Lower leg skin (tissue), 4 donors: ENCODE results near the gene MBOAT7. TPM values are rescaled to one million over a fixed set of nuclear protein-coding genes. Genes with fewer than 3 reads are reported as not detected.
"Not testable (repeated sequence)": the region's sequence is repeated elsewhere in the genome, so short reads cannot be mapped to it uniquely, and the experiment has no call there.

Experiments used
- DNase-seq, 2 donors: peaks; one replicate each; pipeline ENCODE4 v3.0.0-alpha.2; 2019; ENCODE audit warnings: low spot score in 2 of 2
- H3K4me3 ChIP-seq: fragments of 200-600 bp; sonication (generic); 2 replicates; pipeline ENCODE4 v1.5.1; 2017; ENCODE audit warnings: mild to moderate bottlenecking, low read depth; ENCODE audit not compliant: poor library complexity, severe bottlenecking
- POLR2A ChIP-seq, 2 donors: fragments of 450-650 bp; IDR thresholded peaks; one replicate each; pipeline ENCODE4 v1.6.1; 2016 to 2017; ENCODE audit warnings: antibody characterized with exemption in 2 of 2, mild to moderate bottlenecking in 1 of 2, moderate library complexity in 1 of 2
- WGBS, 2 donors: methylation state at CpG; one replicate each; pipeline ENCODE4 v1.1.5; 2018; 5-methylcytosine and 5-hydroxymethylcytosine counted together
- intact Hi-C: fragments of 100-400 bp; cut with DNase I; formaldehyde crosslinking; loops from one replicate; pipeline ENCODE4 v1.15.0; 2023; ENCODE audit warnings: low total_unique reads
- total RNA-seq, 4 donors: library from RNA; depleted of rRNA; stranded (reverse); fragments of >200 nt; gene quantifications; one replicate each; pipeline ENCODE4 v1.1.0, GENCODE V29; 2016
- TF ChIP-seq, protein P1 (sequence below), 3 donors: fragments of 450-650 bp; IDR thresholded peaks; one replicate each; pipeline ENCODE4 v1.5.1; 2016; ENCODE audit warnings: antibody characterized with exemption in 3 of 3, mild to moderate bottlenecking in 3 of 3, moderate library complexity in 2 of 3

MBOAT7 gene
- total RNA-seq, 4 donors from 2014 or later, result 57.4 to 117 (median 62.2) TPM

DNA sequence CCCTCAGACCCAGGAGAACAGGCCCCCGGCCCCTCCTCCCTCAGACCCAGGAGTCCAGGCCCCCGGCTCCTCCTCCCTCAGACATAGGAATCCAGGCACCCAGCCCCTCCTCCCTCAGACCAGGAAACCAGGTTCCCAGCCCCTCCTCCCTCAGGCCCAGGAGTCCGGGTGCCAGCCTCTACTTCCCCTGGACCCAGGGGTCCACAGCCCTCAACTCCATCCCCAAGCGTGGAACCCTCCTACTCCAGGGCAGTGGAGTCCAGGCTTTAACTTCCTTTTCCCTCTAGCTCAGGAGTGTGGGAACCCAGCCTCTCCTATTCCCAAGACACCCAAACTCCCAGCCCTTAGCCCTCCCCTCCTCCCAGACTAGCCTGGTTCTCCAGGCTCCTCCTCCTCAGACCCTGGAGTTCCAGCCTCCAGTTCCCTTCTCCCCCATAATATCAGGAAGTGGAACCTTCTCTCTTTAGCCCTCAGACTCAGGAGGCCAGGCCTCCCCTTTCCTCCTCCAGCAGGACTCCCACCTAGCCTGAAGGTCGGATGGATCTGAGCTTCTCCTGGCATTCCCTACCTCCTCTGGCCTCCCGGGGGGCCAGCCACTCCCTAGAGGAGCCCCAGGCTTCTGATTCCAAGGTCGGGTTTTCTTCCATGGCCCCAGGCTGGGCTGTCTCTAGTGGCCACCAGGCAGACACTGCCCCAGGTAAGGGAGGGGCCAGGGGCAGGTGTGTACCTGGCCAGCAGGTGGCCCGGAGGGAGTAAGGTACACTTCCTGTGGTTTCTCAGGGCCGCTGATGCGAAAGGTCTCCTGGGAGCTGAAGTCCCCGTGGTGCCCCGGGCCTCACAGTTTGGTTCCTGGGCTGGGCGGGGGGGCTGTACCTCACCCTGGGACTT lies 16.7 kb downstream of the MBOAT7 start, which contains the start of gene TMC4:
Gene TMC4, minus strand, starts transcription at position 690 of the 888 bp plus-strand sequence. Its CDS starts 43 bp downstream, at position 647.
- no peak for DNase-seq
- WGBS, 2 donors, result 14 to 20% methylated on average over 10 to 12 of the region's 13 CpGs
- no peak for TF ChIP-seq POLR2A (IDR thresholded peaks at IDR 0.05)
- TF ChIP-seq, protein P1, sequence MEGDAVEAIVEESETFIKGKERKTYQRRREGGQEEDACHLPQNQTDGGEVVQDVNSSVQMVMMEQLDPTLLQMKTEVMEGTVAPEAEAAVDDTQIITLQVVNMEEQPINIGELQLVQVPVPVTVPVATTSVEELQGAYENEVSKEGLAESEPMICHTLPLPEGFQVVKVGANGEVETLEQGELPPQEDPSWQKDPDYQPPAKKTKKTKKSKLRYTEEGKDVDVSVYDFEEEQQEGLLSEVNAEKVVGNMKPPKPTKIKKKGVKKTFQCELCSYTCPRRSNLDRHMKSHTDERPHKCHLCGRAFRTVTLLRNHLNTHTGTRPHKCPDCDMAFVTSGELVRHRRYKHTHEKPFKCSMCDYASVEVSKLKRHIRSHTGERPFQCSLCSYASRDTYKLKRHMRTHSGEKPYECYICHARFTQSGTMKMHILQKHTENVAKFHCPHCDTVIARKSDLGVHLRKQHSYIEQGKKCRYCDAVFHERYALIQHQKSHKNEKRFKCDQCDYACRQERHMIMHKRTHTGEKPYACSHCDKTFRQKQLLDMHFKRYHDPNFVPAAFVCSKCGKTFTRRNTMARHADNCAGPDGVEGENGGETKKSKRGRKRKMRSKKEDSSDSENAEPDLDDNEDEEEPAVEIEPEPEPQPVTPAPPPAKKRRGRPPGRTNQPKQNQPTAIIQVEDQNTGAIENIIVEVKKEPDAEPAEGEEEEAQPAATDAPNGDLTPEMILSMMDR (IDR thresholded peaks at IDR 0.05), result no peak
- H3K4me3 ChIP-seq, result no peak within 1 kb of the TSS
- intact Hi-C loops, result no loop called here

DNA sequence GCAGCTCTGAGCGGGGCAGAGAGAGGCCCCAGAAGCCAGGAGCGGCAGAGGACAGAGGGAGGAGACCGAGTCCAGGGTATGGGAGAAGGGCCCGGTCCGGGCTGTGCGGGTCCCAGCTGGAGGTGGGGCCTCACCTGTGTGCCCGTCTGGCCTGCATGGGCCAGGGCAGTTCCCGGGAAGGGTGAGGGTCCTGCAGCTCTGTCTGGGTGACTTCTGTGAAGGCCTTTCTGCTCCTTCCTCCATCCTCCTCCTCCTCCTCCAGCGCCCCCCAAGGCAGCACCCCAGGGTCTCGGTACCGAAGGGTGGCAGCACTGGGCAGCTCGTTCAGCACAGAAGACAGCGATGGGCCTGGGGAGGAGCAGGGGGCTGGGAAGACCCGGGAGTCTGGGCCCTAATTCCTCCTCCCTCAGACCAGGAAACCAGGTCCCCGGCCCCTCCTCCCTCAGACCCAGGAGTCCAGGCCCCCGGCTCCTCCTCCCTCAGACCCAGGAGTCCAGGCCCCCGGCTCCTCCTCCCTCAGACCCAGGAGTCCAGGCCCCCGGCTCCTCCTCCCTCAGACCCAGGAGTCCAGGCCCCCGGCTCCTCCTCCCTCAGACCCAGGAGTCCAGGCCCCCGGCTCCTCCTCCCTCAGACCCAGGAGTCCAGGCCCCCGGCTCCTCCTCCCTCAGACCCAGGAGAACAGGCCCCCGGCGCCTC lies 17.5 kb downstream of the MBOAT7 start:
- DNase-seq, intact Hi-C loops, H3K4me3 ChIP-seq: not testable (repeated sequence)
- 70 to 75% methylated on average over 16 to 17 of the region's 23 CpGs for WGBS, 2 donors

DNA sequence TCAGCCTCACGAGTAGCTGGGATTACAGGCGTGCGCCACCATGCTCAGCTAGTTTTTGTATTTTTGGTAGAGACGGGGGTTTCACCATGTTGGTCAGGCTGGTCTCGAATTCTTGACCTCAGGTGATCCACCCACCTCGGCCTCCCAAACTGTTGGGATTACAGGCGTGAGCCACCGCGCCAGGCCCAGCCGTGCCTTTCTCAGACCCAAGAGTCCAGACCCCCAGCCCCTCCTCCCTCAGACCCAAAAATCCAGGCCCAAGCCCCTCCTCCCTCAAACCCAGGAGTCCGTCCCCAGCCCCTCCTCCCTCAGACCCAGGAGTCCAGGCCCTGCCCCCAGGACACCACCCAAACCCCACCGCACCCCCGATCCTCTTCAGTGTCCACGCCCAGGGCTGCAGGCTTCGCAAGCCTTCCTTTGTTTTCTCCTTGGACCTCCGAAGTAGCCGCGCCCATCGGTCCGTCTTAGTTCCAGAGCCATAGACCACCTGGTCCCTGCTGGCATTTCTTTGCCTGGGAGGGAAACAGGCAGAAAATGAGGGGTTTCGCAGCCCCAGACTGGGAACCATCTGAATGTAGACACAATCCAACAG lies 20.1 kb downstream of the MBOAT7 start:
- intact Hi-C loops, result loop anchor here (5.0 kb wide), 1 partner anchor 63 kb away; no protein-coding TSS in a partner anchor
- TF ChIP-seq, protein P1 (IDR thresholded peaks at IDR 0.05), result no peak
- no peak for TF ChIP-seq POLR2A (IDR thresholded peaks at IDR 0.05)
- no peak overlapping the region for H3K4me3 ChIP-seq
- WGBS, 2 donors, result 83 to 87% methylated on average over 20 to 21 of the region's 21 CpGs
- no peak for DNase-seq

DNA sequence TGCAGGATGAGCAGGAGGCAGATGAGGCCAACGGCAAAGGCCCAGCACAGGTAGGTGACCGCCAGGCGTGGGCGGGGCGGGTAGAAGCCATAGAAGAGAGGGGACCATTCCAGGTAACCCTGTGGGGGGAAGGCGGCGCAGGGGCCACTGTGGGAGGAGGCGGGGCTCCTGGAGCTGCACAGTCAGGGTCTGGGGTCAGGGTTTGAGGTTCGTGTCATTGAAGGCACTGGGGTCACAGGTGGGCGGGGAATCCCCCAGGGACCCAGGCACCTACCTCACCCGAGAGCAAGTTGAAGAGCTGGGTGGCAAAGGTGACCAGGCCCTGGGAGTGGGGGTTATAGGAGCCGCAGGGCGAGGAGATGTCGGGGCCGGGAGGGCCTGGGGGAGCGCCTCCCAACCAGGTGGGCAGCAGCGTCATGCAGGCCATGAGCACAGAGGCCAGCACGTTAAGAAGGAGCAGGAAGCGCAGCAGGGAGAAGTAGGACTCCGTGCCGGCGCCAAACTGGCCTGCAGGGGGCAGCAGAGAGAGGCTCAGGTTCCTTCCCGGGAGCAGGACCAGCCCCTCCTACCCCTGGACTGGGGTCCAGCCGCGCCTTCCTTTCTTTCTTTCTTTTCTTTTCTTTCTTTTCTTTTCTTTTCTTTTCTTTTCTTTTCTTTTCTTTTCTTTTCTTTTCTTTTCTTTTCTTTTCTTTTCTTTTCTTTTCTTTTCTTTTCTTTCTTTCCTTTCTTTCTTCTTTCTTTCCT lies 21.0 kb downstream of the MBOAT7 start:
- no peak overlapping the region for H3K4me3 ChIP-seq
- TF ChIP-seq POLR2A (IDR thresholded peaks at IDR 0.05), result no peak
- TF ChIP-seq, protein P1 (IDR thresholded peaks at IDR 0.05), result peak in 1 of 3 donors; percentile 73
- peak; percentile 86 to 98 for DNase-seq
- 21 to 26% methylated on average over 25 of the region's 25 CpGs for WGBS, 2 donors
- intact Hi-C loops, result loop anchor here (5.0 kb wide), 1 partner anchor 64 kb away; no protein-coding TSS in a partner anchor

DNA sequence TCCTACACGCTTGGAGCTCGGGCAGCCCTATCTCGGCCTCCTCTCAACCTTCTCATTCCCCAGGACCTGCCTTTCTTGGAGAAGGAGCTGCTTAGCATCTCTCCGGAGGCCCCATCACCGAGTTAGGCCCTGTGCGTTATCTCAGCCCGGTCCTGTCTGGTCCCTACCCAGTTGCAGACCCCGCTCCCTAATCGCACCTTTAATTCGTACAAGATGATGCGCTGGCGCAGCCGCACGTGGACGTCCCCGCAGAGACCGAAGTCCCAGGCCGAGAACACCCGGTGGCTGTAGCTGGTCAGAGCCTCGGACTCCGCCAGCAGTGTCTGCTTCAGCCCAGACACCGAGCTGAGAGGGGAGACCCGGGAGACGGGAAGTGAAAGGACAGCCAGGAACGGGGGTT lies 24.2 kb downstream of the MBOAT7 start:
- TF ChIP-seq, protein P1 (IDR thresholded peaks at IDR 0.05), result no peak
- TF ChIP-seq POLR2A (IDR thresholded peaks at IDR 0.05), result no peak
- H3K4me3 ChIP-seq, result no peak overlapping the region
- DNase-seq, result no peak
- intact Hi-C loops, result loop anchor here (5.0 kb wide), 1 partner anchor 67 kb away; no protein-coding TSS in a partner anchor
- 91 to 94% methylated on average over 25 of the region's 25 CpGs for WGBS, 2 donors
